Panc1 (cell line): Measurements from ENCODE around the gene LRMDA.

Experiments
- POLR2AphosphoS5 ChIP-seq: IDR thresholded peaks from 2 replicates; pipeline ENCODE4 v1.6.1; 2012; ENCODE audit warnings: mild to moderate bottlenecking, low read depth, low read length, moderate library complexity
- TCF7L2 ChIP-seq: IDR thresholded peaks from 2 replicates; pipeline ENCODE4 v1.6.1; 2011; ENCODE audit warnings: mild to moderate bottlenecking, low read depth, low read length, inconsistent platforms
- TF ChIP-seq, protein P1 (sequence below): fragments of 450-650 bp; IDR thresholded peaks from 2 replicates; pipeline ENCODE4 v1.5.1; 2017; ENCODE audit warnings: mild to moderate bottlenecking
- TF ChIP-seq, protein P2 (sequence below), 2 experiments: IDR thresholded peaks; 2 replicates each; pipeline ENCODE4 v1.6.1; 2011 to 2012; ENCODE audit warnings: low read depth in 2 of 2, control low read depth in 1 of 2, low read length in 1 of 2, mild to moderate bottlenecking in 1 of 2, moderate library complexity in 1 of 2; ENCODE audit not compliant: insufficient read depth in 1 of 2

DNA sequence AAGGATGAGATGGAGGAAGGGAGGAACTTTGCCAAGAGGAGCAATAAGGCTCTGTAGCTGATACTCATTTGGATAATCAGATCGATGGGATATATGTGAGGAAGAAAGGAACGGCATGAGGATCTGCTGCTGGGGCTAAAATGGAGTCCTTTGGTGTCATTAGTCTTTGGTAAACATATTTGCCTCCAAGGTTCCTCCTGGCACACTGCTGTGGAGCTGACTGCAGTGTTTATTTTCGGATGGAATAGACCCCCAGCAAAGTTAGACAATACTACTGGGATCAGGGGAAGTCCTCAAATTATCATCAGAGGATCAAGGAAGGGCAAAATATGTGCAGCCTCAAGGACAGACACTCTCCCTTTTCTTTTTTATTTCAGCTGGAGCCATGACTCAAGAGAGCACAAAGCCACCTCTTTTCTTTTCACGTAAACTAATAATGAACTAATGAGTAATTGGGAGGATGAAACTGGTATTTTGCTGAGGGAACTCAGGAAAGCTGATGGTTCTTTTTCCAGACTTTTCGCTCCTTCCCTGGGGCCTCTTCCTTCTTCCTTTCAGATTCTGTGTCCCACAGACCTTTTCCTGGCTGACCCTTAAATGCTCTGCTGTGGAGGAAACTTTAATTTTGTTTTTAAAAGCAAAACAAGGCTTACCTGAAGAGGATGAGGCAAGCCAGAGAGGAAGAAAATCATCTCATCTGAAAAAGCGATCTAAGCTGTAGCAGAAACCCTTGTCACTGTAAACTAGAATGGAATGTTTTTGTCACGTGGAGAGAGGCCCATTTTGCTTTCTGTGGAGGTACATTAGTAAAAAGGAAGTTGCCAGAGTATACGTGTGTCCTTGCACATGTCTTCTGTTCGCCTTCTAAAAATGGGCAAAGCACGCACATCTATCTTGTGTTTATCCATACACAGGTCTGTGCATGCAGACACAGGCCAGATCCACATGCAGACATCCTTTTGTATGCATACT is 33.3 kb downstream of the LRMDA start:
- TF ChIP-seq, protein P1, sequence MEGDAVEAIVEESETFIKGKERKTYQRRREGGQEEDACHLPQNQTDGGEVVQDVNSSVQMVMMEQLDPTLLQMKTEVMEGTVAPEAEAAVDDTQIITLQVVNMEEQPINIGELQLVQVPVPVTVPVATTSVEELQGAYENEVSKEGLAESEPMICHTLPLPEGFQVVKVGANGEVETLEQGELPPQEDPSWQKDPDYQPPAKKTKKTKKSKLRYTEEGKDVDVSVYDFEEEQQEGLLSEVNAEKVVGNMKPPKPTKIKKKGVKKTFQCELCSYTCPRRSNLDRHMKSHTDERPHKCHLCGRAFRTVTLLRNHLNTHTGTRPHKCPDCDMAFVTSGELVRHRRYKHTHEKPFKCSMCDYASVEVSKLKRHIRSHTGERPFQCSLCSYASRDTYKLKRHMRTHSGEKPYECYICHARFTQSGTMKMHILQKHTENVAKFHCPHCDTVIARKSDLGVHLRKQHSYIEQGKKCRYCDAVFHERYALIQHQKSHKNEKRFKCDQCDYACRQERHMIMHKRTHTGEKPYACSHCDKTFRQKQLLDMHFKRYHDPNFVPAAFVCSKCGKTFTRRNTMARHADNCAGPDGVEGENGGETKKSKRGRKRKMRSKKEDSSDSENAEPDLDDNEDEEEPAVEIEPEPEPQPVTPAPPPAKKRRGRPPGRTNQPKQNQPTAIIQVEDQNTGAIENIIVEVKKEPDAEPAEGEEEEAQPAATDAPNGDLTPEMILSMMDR: no peak
- TF ChIP-seq TCF7L2 (no peak), POLR2AphosphoS5 (no peak)
- TF ChIP-seq, protein P2, sequence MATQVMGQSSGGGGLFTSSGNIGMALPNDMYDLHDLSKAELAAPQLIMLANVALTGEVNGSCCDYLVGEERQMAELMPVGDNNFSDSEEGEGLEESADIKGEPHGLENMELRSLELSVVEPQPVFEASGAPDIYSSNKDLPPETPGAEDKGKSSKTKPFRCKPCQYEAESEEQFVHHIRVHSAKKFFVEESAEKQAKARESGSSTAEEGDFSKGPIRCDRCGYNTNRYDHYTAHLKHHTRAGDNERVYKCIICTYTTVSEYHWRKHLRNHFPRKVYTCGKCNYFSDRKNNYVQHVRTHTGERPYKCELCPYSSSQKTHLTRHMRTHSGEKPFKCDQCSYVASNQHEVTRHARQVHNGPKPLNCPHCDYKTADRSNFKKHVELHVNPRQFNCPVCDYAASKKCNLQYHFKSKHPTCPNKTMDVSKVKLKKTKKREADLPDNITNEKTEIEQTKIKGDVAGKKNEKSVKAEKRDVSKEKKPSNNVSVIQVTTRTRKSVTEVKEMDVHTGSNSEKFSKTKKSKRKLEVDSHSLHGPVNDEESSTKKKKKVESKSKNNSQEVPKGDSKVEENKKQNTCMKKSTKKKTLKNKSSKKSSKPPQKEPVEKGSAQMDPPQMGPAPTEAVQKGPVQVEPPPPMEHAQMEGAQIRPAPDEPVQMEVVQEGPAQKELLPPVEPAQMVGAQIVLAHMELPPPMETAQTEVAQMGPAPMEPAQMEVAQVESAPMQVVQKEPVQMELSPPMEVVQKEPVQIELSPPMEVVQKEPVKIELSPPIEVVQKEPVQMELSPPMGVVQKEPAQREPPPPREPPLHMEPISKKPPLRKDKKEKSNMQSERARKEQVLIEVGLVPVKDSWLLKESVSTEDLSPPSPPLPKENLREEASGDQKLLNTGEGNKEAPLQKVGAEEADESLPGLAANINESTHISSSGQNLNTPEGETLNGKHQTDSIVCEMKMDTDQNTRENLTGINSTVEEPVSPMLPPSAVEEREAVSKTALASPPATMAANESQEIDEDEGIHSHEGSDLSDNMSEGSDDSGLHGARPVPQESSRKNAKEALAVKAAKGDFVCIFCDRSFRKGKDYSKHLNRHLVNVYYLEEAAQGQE (IDR thresholded peaks at IDR 0.05; ENCODE audit: insufficient read depth in 1 of 2, low read depth in 2 of 2, low read length in 1 of 2): no peak
